ENCODE measurements around the gene GPR17.

Gene GPR17

GRCh38 chr2:127652786-127653357 is 6.9 kb downstream of the GPR17 start:
- no peak for DNase-seq (ENCODE audit: low read depth)
- no peak for TF ChIP-seq CTCF (IDR thresholded peaks at IDR 0.05; ENCODE audit: insufficient read depth, low read depth, low read length, missing control alignments)
- no peak overlapping the region for H3K4me3 ChIP-seq (ENCODE audit: low read depth, low read length)

GRCh38 chr2:127653421-127654083 is 7.6 kb downstream of the GPR17 start:
- H3K4me3 ChIP-seq (ENCODE audit: low read depth, low read length) = no peak overlapping the region
- no peak for TF ChIP-seq CTCF (IDR thresholded peaks at IDR 0.05; ENCODE audit: insufficient read depth, low read depth, low read length, missing control alignments)
- DNase-seq (ENCODE audit: low read depth) = no peak

GRCh38 chr2:127654084-127654837 is 8.3 kb downstream of the GPR17 start:
- no peak for DNase-seq (ENCODE audit: low read depth)
- no peak for TF ChIP-seq CTCF (IDR thresholded peaks at IDR 0.05; ENCODE audit: insufficient read depth, low read depth, low read length, missing control alignments)
- no peak overlapping the region for H3K4me3 ChIP-seq (ENCODE audit: low read depth, low read length)

GRCh38 chr2:127654838-127655175 is 8.9 kb downstream of the GPR17 start:
- TF ChIP-seq CTCF (IDR thresholded peaks at IDR 0.05; ENCODE audit: insufficient read depth, low read depth, low read length, missing control alignments) = no peak
- DNase-seq (ENCODE audit: low read depth) = no peak
- H3K4me3 ChIP-seq (ENCODE audit: low read depth, low read length) = no peak overlapping the region

GRCh38 chr2:127655209-127656073 is 9.5 kb downstream of the GPR17 start:
- no peak for TF ChIP-seq CTCF (IDR thresholded peaks at IDR 0.05; ENCODE audit: insufficient read depth, low read depth, low read length, missing control alignments)
- no peak for DNase-seq (ENCODE audit: low read depth)

GRCh38 chr2:127656569-127657231 is 10.7 kb downstream of the GPR17 start:
- DNase-seq (ENCODE audit: low read depth) = no peak

More at GRCh38 chr2:127655209-127656073, 9.5 kb downstream of the GPR17 start:
- no peak overlapping the region for H3K4me3 ChIP-seq (ENCODE audit: low read depth, low read length)

More at GRCh38 chr2:127656569-127657231, 10.7 kb downstream of the GPR17 start:
- TF ChIP-seq CTCF (IDR thresholded peaks at IDR 0.05; ENCODE audit: insufficient read depth, low read depth, low read length, missing control alignments) = no peak
- H3K4me3 ChIP-seq (ENCODE audit: low read depth, low read length) = no peak overlapping the region

Data from GM12865 (cell line).